Caco-2 (cell line): ENCODE measurements around the gene TBC1D10B. TPM values are rescaled to one million over a fixed set of nuclear protein-coding genes. Genes with fewer than 3 reads are reported as not detected.

Experiments
- BruUV-seq: library from RNA; stranded (reverse); fragments of 400-500 nt; replicated peaks from 2 replicates; lab custom pipeline; 2021; lab: Mats Ljungman, UMichigan
- CTCF ChIA-PET: fragments of 300-600 bp; sonication (Branson Sonifier 250); formaldehyde crosslinking; loops from one replicate; lab custom pipeline; 2022; ENCODE audit warnings: antibody characterized with exemption; lab: Charles Lee
- POLR2A ChIA-PET: fragments of 300-600 bp; sonication (Branson Sonifier 250); formaldehyde crosslinking; loops from one replicate; lab custom pipeline; 2022; ENCODE audit warnings: antibody characterized with exemption; lab: Charles Lee
- DNase-seq, 2 experiments: peaks; one replicate each; pipeline versions ENCODE4 v3.0.0 to v3.0.0-alpha.2; 2020 to 2022
- H3K27me3 ChIP-seq: replicated peaks from 2 replicates; pipeline ENCODE4 v1.6.0; 2011; ENCODE audit warnings: low read length; ENCODE audit not compliant: control insufficient read depth, insufficient read depth
- H3K36me3 ChIP-seq: 2 replicates; pipeline ENCODE4 v1.5.1; 2011; ENCODE audit warnings: low read length; ENCODE audit not compliant: control insufficient read depth, insufficient read depth
- H3K4me1 ChIP-seq: fragments of 250-450 bp; sonication (Bioruptor Pico); 2 replicates; pipeline ENCODE4 v1.5.1; 2020; ENCODE audit warnings: mild to moderate bottlenecking
- H3K4me3 ChIP-seq: 2 replicates; pipeline ENCODE4 v1.5.1; 2011; ENCODE audit warnings: low read depth, mild to moderate bottlenecking, control low read depth, low read length
- H3K9me3 ChIP-seq: fragments of 250-450 bp; sonication (Bioruptor Pico); 2 replicates; pipeline ENCODE4 v1.5.1; 2020; ENCODE audit warnings: mild to moderate bottlenecking, moderate library complexity
- H3K27ac Mint-ChIP-seq: one replicate; pipeline ENCODE4 v1.8.0; 2022; ENCODE audit warnings: mixed read lengths; ENCODE audit not compliant: unreplicated experiment
- H3K27me3 Mint-ChIP-seq: one replicate; pipeline ENCODE4 v1.8.0; 2022; ENCODE audit warnings: mixed read lengths; ENCODE audit not compliant: insufficient read depth, unreplicated experiment
- H3K36me3 Mint-ChIP-seq: one replicate; pipeline ENCODE4 v1.8.0; 2022; ENCODE audit warnings: mild to moderate bottlenecking, mixed read lengths; ENCODE audit not compliant: insufficient read depth, unreplicated experiment
- H3K4me1 Mint-ChIP-seq: one replicate; pipeline ENCODE4 v1.8.0; 2022; ENCODE audit warnings: low read depth, mixed read lengths; ENCODE audit not compliant: unreplicated experiment
- H3K4me3 Mint-ChIP-seq: one replicate; pipeline ENCODE4 v1.8.0; 2022; ENCODE audit warnings: mild to moderate bottlenecking, moderate library complexity, mixed read lengths; ENCODE audit not compliant: unreplicated experiment
- H3K9me3 Mint-ChIP-seq: one replicate; pipeline ENCODE4 v1.8.0; 2022; ENCODE audit warnings: mixed read lengths; ENCODE audit not compliant: unreplicated experiment
- intact Hi-C: fragments of 100-400 bp; cut with micrococcal nuclease; formaldehyde crosslinking; loops from one replicate; pipeline ENCODE4 v1.10.0; 2022; ENCODE audit not compliant: unreplicated experiment
- total RNA-seq: library from RNA; stranded (reverse); gene quantifications from 2 replicates; pipeline ENCODE4 v1.2.3, GENCODE V29; 2022
- TF ChIP-seq, protein P1 (sequence below), 2 experiments: fragments of 200-600 bp in 1 of 2; IDR thresholded peaks; 1 replicate in 1 of 2; 2 replicates in 1 of 2; pipeline versions ENCODE4 v1.5.1 to v1.8.0; 2011 to 2022; ENCODE audit warnings: antibody characterized with exemption in 1 of 2, control low read depth in 1 of 2, inconsistent platforms in 1 of 2, low read depth in 1 of 2, low read length in 1 of 2, mild to moderate bottlenecking in 1 of 2, moderate library complexity in 1 of 2; ENCODE audit not compliant: insufficient read depth in 1 of 2, severe bottlenecking in 1 of 2, unreplicated experiment in 1 of 2

TBC1D10B gene
- total RNA-seq, 1 experiment from 2014 or later = 36.9 TPM

DNA sequence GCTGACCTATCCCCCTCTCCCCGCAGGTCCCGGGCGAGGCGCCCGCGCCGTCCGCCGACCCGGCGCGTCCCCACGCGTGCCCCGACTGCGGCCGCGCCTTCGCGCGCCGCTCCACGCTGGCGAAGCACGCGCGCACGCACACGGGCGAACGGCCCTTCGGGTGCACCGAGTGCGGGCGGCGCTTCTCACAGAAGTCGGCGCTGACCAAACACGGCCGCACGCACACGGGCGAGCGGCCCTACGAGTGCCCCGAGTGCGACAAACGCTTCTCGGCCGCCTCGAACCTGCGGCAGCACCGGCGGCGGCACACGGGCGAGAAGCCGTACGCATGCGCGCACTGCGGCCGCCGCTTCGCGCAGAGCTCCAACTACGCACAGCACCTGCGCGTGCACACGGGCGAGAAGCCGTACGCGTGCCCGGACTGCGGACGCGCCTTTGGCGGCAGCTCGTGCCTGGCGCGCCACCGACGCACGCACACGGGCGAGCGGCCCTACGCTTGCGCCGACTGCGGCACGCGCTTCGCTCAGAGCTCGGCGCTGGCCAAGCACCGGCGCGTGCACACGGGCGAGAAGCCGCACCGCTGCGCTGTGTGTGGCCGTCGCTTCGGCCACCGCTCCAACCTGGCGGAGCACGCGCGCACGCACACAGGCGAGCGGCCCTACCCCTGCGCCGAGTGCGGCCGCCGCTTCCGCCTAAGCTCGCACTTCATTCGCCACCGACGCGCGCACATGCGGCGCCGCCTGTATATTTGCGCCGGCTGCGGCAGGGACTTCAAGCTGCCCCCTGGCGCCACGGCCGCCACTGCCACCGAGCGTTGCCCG lies 47.4 kb upstream of the TBC1D10B start:
- peak overlapping the region; percentile 60 for H3K4me3 Mint-ChIP-seq
- no TSS peak for BruUV-seq
- peaks cover 16% of the 10 kb centered on the region for H3K4me1 Mint-ChIP-seq
- H3K27ac Mint-ChIP-seq = no peak overlapping the region
- H3K27me3 Mint-ChIP-seq = no peaks in the 10 kb centered on the region
- Histone ChIP-seq H3K4me3 (peak overlapping the region; percentile 93), H3K9me3 (no peaks in the 10 kb centered on the region), H3K36me3 (peaks cover 1% of the 10 kb centered on the region), H3K27me3 (no peaks in the 10 kb centered on the region), H3K4me1 (peaks cover 11% of the 10 kb centered on the region; the same call in 1 of the 2 replicates)
- TF ChIP-seq, protein P1, sequence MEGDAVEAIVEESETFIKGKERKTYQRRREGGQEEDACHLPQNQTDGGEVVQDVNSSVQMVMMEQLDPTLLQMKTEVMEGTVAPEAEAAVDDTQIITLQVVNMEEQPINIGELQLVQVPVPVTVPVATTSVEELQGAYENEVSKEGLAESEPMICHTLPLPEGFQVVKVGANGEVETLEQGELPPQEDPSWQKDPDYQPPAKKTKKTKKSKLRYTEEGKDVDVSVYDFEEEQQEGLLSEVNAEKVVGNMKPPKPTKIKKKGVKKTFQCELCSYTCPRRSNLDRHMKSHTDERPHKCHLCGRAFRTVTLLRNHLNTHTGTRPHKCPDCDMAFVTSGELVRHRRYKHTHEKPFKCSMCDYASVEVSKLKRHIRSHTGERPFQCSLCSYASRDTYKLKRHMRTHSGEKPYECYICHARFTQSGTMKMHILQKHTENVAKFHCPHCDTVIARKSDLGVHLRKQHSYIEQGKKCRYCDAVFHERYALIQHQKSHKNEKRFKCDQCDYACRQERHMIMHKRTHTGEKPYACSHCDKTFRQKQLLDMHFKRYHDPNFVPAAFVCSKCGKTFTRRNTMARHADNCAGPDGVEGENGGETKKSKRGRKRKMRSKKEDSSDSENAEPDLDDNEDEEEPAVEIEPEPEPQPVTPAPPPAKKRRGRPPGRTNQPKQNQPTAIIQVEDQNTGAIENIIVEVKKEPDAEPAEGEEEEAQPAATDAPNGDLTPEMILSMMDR (IDR thresholded peaks at IDR 0.05; ENCODE audit: insufficient read depth in 1 of 2, low read depth in 1 of 2, low read length in 1 of 2, severe bottlenecking in 1 of 2, unreplicated experiment in 1 of 2) = peak in 1 of 2 experiments; percentile 41
- POLR2A ChIA-PET = interaction anchor here (0.6 to 1.6 kb wide), 17 partner anchors 9 to 241 kb away, joined by 3 to 27 read pairs (median 5); partner anchors contain the start of genes DCTPP1, FBRS, SEPHS2 and ZNF48
- DNase-seq = peak; percentile 89 to 91
- CTCF ChIA-PET = interaction anchor here (0.6 to 2.2 kb wide), 18 partner anchors 8 to 756 kb away, joined by 3 to 49 read pairs (median 5); partner anchors contain the start of genes CD2BP2, DCTPP1, PRR14 and TBC1D10B
- intact Hi-C loops = no loop called here
- H3K9me3 Mint-ChIP-seq = no peaks in the 10 kb centered on the region
- H3K36me3 Mint-ChIP-seq = peaks cover 42% of the 10 kb centered on the region

DNA sequence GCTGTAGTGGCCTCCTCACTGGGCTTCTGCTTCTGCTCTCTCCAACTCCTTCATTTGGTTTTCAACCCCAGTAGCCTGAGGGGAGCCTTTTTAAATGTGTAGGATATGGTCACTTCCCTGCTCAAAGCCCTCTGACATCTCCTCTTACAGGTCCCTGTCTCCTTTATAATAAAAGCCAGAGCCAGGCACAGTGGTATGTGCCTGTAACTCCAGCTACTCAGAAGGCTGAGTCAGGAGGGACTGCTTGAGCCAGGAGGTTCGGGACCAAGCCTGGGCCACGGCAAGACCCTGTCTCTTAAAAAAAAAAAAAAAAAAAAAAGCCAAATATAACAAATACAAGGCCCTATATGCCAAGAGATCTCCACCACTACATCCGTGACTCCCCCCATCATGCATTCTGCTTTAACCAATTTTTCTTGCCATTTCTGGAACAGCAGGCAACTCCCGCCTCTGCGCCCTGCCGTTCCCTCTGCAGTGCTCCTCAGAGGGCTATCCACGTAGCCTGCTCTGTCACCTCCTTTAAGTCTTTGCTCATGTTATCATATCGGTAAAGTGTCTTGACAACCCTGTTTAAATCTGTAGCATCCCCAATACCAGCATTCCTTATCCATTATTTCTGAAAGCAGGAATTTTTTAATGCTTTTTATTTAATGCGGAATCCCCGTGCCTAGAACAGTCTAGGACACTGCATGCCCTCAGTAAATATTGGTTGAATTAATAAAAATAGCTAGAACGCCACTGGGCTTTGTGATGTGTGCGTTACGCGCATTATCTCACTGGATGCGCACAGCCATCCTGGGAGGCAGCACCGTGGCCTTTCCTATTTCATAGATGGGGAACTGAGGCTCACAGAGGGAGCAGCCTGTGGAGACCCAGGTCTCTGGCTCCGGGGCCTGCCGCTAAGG lies 46.6 kb upstream of the TBC1D10B start:
- Mint-ChIP-seq H3K4me3 (peak overlapping the region; percentile 55), H3K9me3 (no peaks in the 10 kb centered on the region), H3K4me1 (peaks cover 16% of the 10 kb centered on the region), H3K27me3 (no peaks in the 10 kb centered on the region), H3K36me3 (peaks cover 37% of the 10 kb centered on the region), H3K27ac (peak overlapping the region; percentile 57)
- H3K4me1 ChIP-seq = peaks cover 11% of the 10 kb centered on the region; the same call in 1 of the 2 replicates
- POLR2A ChIA-PET = interaction anchor here (0.7 to 1.6 kb wide), 10 partner anchors 10 to 242 kb away, joined by 3 to 27 read pairs (median 5); partner anchors contain the start of genes DCTPP1, FBRS, SEPHS2 and ZNF48
- H3K27me3 ChIP-seq = no peaks in the 10 kb centered on the region
- H3K4me3 ChIP-seq = peak overlapping the region; percentile 93
- DNase-seq = no peak
- H3K36me3 ChIP-seq = peaks cover 1% of the 10 kb centered on the region
- H3K9me3 ChIP-seq = no peaks in the 10 kb centered on the region
- intact Hi-C loops = no loop called here
- CTCF ChIA-PET = interaction anchor here (0.6 to 2.2 kb wide), 11 partner anchors 7 to 372 kb away, joined by 3 to 49 read pairs (median 9); partner anchors contain the start of genes DCTPP1, PRR14, TBC1D10B and ZNF48
- BruUV-seq = no TSS peak
- TF ChIP-seq, protein P1 (IDR thresholded peaks at IDR 0.05; ENCODE audit: insufficient read depth in 1 of 2, low read depth in 1 of 2, low read length in 1 of 2, severe bottlenecking in 1 of 2, unreplicated experiment in 1 of 2) = no peak
